NCI-H1694 treated with DMSO at 0.1 percent for 48 hours (cell line): ENCODE results near the gene CTAG1B.
"Not testable (repeated sequence)": the region's sequence is repeated elsewhere in the genome, so short reads cannot be mapped to it uniquely, and the experiment has no call there.

Source experiments
- DNase-seq: peaks from one replicate; lab custom pipeline; 2025; lab: John Stamatoyannopoulos, UW

Gene CTAG1B

DNA sequence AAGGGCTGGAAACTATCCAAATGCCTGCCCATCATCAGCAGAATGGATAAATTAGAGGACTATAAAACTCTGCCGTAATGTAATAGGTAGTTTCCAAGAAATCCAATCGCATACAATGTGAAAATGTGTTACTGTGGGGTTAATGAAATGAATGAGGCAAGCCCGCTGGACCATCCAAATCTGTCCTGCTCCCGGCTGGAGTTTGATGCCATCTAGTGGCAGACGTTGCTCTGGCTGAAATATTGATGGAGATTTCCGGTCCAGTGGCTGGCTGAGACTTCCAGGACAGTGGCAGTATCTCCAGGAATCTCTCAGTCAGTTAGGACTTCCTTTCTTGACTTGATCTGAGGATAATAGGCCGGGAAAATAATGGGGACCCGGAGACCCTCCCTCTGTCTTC lies 36.1 kb downstream of the CTAG1B start:
- not testable (repeated sequence) for DNase-seq

DNA sequence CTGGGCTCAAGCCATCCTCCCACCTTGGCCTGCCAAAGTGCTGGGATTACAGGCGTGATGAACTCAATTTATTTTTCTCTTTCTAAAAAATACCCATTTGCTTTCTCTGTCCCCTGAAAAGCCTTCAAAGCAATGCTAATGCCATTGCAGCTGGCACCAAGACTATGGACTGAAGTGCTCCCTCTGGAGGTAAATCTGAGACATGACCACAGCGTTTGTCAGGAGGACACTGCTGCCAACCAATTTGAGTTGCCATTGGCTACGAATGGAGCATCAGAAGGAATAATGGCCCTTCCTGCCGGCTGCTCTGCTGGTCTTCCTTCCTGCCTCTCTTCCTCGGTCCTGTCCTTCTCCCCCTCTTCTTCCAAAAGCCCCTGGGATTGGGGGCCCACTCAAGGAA lies 44.0 kb downstream of the CTAG1B start:
- DNase-seq: not testable (repeated sequence)

GRCh38 chrX:154573061-154573460 lies 46.0 kb downstream of the CTAG1B start:
- not testable (repeated sequence) for DNase-seq

DNA sequence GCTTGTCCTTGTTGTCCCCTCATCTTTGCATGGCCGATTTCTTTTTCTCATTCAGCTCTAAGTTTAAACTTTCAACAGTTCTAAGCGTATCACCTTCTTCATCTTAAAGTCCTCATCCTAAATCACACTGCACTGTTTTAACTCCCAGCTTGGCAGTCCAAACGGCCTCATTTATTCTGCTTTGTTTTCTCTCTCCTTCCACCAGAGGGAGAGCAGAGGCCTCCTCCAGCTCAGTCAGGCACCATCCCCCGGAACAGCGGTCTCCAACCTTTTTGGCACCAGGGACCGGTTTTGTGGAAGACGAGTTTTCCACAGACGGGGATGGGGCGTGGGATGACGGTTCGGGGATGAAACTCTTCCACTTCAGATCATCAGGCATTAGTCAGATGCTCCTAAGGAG lies 48.7 kb downstream of the CTAG1B start:
- DNase-seq: not testable (repeated sequence)
